NCI-H1105 treated with DMSO at 0.1 percent for 48 hours (cell line): ENCODE measurements around the gene SLAMF7.
"Not testable (repeated sequence)": the region's sequence is repeated elsewhere in the genome, so short reads cannot be mapped to it uniquely, and the experiment has no call there.

Experiments used
- DNase-seq: peaks from one replicate; lab custom pipeline; 2025; lab: John Stamatoyannopoulos, UW

SLAMF7 gene

GRCh38 chr1:160774886-160775719, 36.1 kb downstream of the SLAMF7 start:
- no peak for DNase-seq

GRCh38 chr1:160776178-160776577, 37.1 kb downstream of the SLAMF7 start:
- DNase-seq, result no peak

GRCh38 chr1:160777486-160778089, 38.5 kb downstream of the SLAMF7 start:
- DNase-seq, result peak; percentile 12

- DNase-seq, result no peak
Observed at GRCh38 chr1:160778976-160779375, 39.9 kb downstream of the SLAMF7 start.

GRCh38 chr1:160779626-160780397, 40.8 kb downstream of the SLAMF7 start:
- no peak for DNase-seq

GRCh38 chr1:160780398-160780755, 41.3 kb downstream of the SLAMF7 start:
- DNase-seq, result no peak

GRCh38 chr1:160781186-160781766, 42.2 kb downstream of the SLAMF7 start:
- DNase-seq, result no peak

GRCh38 chr1:160781914-160782689, 43.1 kb downstream of the SLAMF7 start:
- no peak for DNase-seq

- not testable (repeated sequence) for DNase-seq
Observed at GRCh38 chr1:160782988-160783765, 44.1 kb downstream of the SLAMF7 start.

- DNase-seq, result no peak
Observed at GRCh38 chr1:160789051-160789701, 50.1 kb downstream of the SLAMF7 start.

GRCh38 chr1:160789702-160790611, 50.9 kb downstream of the SLAMF7 start:
- DNase-seq, result no peak

- no peak for DNase-seq
Observed at GRCh38 chr1:160794376-160794775, 55.3 kb downstream of the SLAMF7 start.

GRCh38 chr1:160795951-160796383, 56.9 kb downstream of the SLAMF7 start, which contains the start of gene LY9:
LY9 (plus strand) TSS chr1:160796174; CDS start chr1:160796188, 14 bp downstream.
- DNase-seq, result no peak

GRCh38 chr1:160797271-160797709, 58.2 kb downstream of the SLAMF7 start:
- DNase-seq, result no peak

- no peak for DNase-seq
Observed at GRCh38 chr1:160797861-160798273, 58.8 kb downstream of the SLAMF7 start.

GRCh38 chr1:160798439-160798838, 59.4 kb downstream of the SLAMF7 start:
- DNase-seq, result no peak

GRCh38 chr1:160799641-160800040, 60.6 kb downstream of the SLAMF7 start:
- no peak for DNase-seq

GRCh38 chr1:160800142-160800541, 61.1 kb downstream of the SLAMF7 start:
- no peak for DNase-seq
